Aorta (tissue), 5 donors: ENCODE measurements around the gene SLC4A2. TPM values are rescaled to one million over a fixed set of nuclear protein-coding genes. Genes with fewer than 3 reads are reported as not detected.
"Not testable (repeated sequence)": the region's sequence is repeated elsewhere in the genome, so short reads cannot be mapped to it uniquely, and the experiment has no call there.

Experiments used
- ATAC-seq: fragments of 200-7000 bp; cut with Tn5 transposase; one replicate; pipeline ENCODE4 v1.9.1; 2022; ENCODE audit warnings: moderate library complexity; ENCODE audit not compliant: low FRiP score
- DNase-seq, 2 donors: peaks; one replicate each; pipeline ENCODE4 v3.0.0-alpha.2; 2020
- H3K27ac ChIP-seq, 2 donors: one replicate each; pipeline ENCODE4 v1.5.1; 2013; ENCODE audit warnings: low read length in 2 of 2, mild to moderate bottlenecking in 2 of 2, moderate library complexity in 2 of 2, control low read depth in 1 of 2, inconsistent platforms in 1 of 2, low read depth in 1 of 2
- H3K27me3 ChIP-seq, 2 donors: one replicate each; pipeline ENCODE4 v1.6.1; 2013; ENCODE audit warnings: control low read depth in 1 of 2, low read length in 1 of 2, mild to moderate bottlenecking in 1 of 2, moderate library complexity in 1 of 2; ENCODE audit not compliant: insufficient read depth in 2 of 2, control insufficient read depth in 1 of 2
- H3K36me3 ChIP-seq, 2 donors: one replicate each; pipeline ENCODE4 v1.6.1; 2013; ENCODE audit warnings: control low read depth in 1 of 2, low read length in 1 of 2, mild to moderate bottlenecking in 1 of 2; ENCODE audit not compliant: insufficient read depth in 2 of 2, control insufficient read depth in 1 of 2
- H3K4me1 ChIP-seq, 2 donors: one replicate each; pipeline ENCODE4 v1.6.1; 2013; ENCODE audit warnings: low read length in 2 of 2, control low read depth in 1 of 2, mild to moderate bottlenecking in 1 of 2, moderate library complexity in 1 of 2; ENCODE audit not compliant: insufficient read depth in 2 of 2, control insufficient read depth in 1 of 2
- H3K4me3 ChIP-seq, 2 donors: one replicate each; pipeline ENCODE4 v1.5.1; 2013; ENCODE audit warnings: low read length in 2 of 2, control low read depth in 1 of 2, mild to moderate bottlenecking in 1 of 2
- H3K9me3 ChIP-seq: one replicate; pipeline ENCODE4 v1.6.1; 2013; ENCODE audit warnings: mild to moderate bottlenecking, low read length; ENCODE audit not compliant: control insufficient read depth
- WGBS, 2 donors: extraction: QIAGEN DNeasy Blood & Tissue Kit; methylation state at CpG; one replicate each; pipeline ENCODE4 v1.1.7; 2013; 5-methylcytosine and 5-hydroxymethylcytosine counted together
- intact Hi-C, 2 donors: fragments of 100-400 bp; cut with DNase I; formaldehyde crosslinking; loops; one replicate each; pipeline versions ENCODE4 v1.14.2 to v1.15.0; 2022
- polyA plus RNA-seq, 2 donors: library from polyadenylated mRNA; stranded (reverse); fragments of 200-250 nt; gene quantifications; one replicate each; pipeline ENCODE4 v1.2.3, GENCODE V29; 2013
- total RNA-seq, 2 donors: library from RNA; stranded (reverse); fragmentation: NEBNext Ultra II Directional; extraction: Animal tissue kit (Norgen Biotek cat#: 25700); gene quantifications; one replicate each; pipeline ENCODE4 v1.2.1, GENCODE V29; 2021
- donor health status: healthy with polysubstance abuse.
- donor health status: Bipolar disorder and iron deficiency.
- donor health status: DM: no; HTN: no; CAD: no.
- donor health status: DM: no; HTN: no; CAD: no.
- donor health status: DM: yes; HTN: yes; CAD: no.

Gene SLC4A2
- total and polyA plus RNA-seq, 4 donors: 37.1 to 215 (median 123) TPM

DNA sequence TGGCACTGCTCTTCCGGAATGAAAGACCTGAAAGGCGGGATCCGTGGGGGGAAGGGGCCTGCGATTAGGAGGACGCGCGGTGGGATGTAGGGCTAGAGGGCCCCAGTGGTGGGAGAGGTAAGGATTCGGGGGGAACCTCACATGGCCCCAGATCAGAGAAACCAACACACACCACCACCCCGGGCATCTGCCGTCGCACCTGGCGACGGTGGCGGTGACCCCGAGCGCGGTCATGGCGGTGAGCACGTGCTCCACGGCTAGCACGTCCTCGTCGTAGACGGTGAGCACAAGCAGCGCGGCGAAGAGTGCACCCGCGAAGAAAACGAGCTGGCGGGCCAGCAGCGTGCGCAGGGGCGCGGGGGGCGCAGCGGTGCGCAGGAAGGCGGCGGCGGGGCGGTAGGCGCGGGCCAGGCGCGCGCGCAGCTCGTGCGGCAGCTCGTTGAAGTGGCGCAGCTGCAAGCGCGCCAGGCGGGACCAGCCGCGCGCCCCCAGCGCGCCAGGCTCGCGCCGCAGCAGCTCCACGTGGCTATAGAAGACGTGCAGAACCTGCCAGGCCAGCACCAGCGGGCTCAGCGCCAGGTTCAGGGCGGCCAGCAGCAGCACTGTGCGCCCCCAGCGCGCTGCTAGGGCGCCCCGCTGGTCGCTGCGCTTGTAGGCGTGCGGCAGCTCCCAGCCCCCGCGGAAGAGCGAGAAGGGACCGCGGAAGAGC, 40.8 kb upstream of the SLC4A2 start:
- ATAC-seq (no peak), DNase-seq (no peak)
- intact Hi-C loops: loop anchor here in 1 of 2 donors (5.0 kb wide), 1 partner anchor 121 kb away; no protein-coding TSS in a partner anchor

GRCh38 chr7:151019130-151019447, 40.3 kb upstream of the SLC4A2 start:
- intact Hi-C loops: loop anchor here in 1 of 2 donors (5.0 kb wide), 1 partner anchor 122 kb away; no protein-coding TSS in a partner anchor
- WGBS, 2 donors: 9 to 14% methylated on average over 19 to 20 of the region's 20 CpGs
- ATAC-seq (no peak), DNase-seq (no peak)
- no peaks in the 10 kb centered on the region for H3K4me1 ChIP-seq
- no peak overlapping the region for H3K4me3 ChIP-seq
- no peaks in the 10 kb centered on the region for H3K9me3 ChIP-seq
- H3K27me3 ChIP-seq: no peaks in the 10 kb centered on the region
- H3K27ac ChIP-seq: no peak overlapping the region
- H3K36me3 ChIP-seq: no peaks in the 10 kb centered on the region

More for the DNA sequence above, 40.8 kb upstream of the SLC4A2 start:
- 1% methylated on average over 26 to 82 of the region's 82 CpGs for WGBS, 2 donors
- H3K27me3 ChIP-seq: no peaks in the 10 kb centered on the region
- no peak overlapping the region for H3K27ac ChIP-seq
- no peaks in the 10 kb centered on the region for H3K9me3 ChIP-seq
- no peak overlapping the region for H3K4me3 ChIP-seq
- no peaks in the 10 kb centered on the region for H3K4me1 ChIP-seq
- H3K36me3 ChIP-seq: no peaks in the 10 kb centered on the region

- no peaks in the 10 kb centered on the region for H3K4me1 ChIP-seq
- H3K36me3 ChIP-seq: no peaks in the 10 kb centered on the region
- ATAC-seq (no peak), DNase-seq (no peak)
- no peaks in the 10 kb centered on the region for H3K9me3 ChIP-seq
- H3K27me3 ChIP-seq: no peaks in the 10 kb centered on the region
- intact Hi-C loops: no loop called here
- H3K27ac ChIP-seq: no peak overlapping the region
- WGBS, 2 donors: 39 to 41% methylated on average over 7 of the region's 7 CpGs
- H3K4me3 ChIP-seq: no peak overlapping the region
Observed at GRCh38 chr7:151020231-151020630, 39.2 kb upstream of the SLC4A2 start.

GRCh38 chr7:151023232-151023631, 36.2 kb upstream of the SLC4A2 start:
- Histone ChIP-seq H3K27me3 (no peaks in the 10 kb centered on the region), H3K9me3 (no peaks in the 10 kb centered on the region), H3K36me3 (no peaks in the 10 kb centered on the region), H3K4me1 (no peaks in the 10 kb centered on the region), H3K27ac (no peak overlapping the region), H3K4me3 (no peak overlapping the region)
- ATAC-seq (no peak), DNase-seq (no peak)
- intact Hi-C loops: no loop called here
- WGBS, 2 donors: 74 to 79% methylated on average over 10 of the region's 10 CpGs

DNA sequence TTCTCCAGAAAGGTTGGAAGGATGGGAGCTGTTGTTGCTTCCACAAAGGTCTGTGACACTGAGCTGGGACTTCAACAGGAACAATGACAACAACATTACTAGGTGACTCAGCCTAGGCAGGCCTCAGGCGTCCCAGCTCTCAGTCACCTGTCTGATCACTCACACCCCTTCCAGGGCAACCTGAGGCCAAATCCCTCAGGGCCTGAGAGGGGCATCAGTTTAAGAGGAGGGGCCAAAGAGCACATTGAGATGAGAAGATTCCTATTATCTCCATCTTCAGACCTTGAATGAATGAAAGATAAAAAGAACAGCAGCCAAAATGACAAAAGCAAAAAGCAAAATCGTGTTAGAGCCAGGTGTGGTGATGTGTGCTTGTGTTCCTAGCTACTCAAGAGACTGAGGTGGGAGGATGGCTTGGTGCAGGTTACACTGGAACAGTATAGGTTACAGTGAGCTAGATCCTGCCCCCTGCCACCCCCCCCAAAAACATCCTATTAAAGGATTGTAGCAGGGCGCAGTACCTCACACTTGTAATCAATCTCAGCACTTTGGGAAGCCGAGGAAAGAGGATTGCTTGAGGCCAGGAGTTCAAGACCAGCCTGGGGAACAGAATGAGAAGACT, 34.8 kb upstream of the SLC4A2 start, which contains the start of gene ATG9B:
Gene ATG9B, minus strand, starts transcription at position 60 of the 622 bp plus-strand sequence. CDS start 71 bp downstream, outside the sequence.
- H3K4me1 ChIP-seq: no peaks in the 10 kb centered on the region
- H3K4me3 ChIP-seq: no peak within 1 kb of the TSS
- H3K9me3 ChIP-seq: no peaks in the 10 kb centered on the region
- no peaks in the 10 kb centered on the region for H3K36me3 ChIP-seq
- H3K27ac ChIP-seq: no peak within 1 kb of the TSS
- intact Hi-C loops: loop anchor here (5.0 kb wide), 1 partner anchor 88 kb away; no protein-coding TSS in a partner anchor
- ATAC-seq: no peak
- WGBS, 2 donors: 79 to 88% methylated on average over 4 of the region's 4 CpGs
- DNase-seq: no peak
- H3K27me3 ChIP-seq: no peaks in the 10 kb centered on the region

GRCh38 chr7:151025924-151026671, 33.3 kb upstream of the SLC4A2 start:
- intact Hi-C loops: loop anchor here (5.0 kb wide), 1 partner anchor 86 kb away; no protein-coding TSS in a partner anchor
- ATAC-seq (no peak), DNase-seq (no peak)
- Histone ChIP-seq H3K9me3 (no peaks in the 10 kb centered on the region), H3K27me3 (no peaks in the 10 kb centered on the region), H3K4me3 (no peak overlapping the region), H3K36me3 (no peaks in the 10 kb centered on the region), H3K27ac (no peak overlapping the region), H3K4me1 (no peaks in the 10 kb centered on the region)
- 91 to 93% methylated on average over 4 of the region's 4 CpGs for WGBS, 2 donors

DNA sequence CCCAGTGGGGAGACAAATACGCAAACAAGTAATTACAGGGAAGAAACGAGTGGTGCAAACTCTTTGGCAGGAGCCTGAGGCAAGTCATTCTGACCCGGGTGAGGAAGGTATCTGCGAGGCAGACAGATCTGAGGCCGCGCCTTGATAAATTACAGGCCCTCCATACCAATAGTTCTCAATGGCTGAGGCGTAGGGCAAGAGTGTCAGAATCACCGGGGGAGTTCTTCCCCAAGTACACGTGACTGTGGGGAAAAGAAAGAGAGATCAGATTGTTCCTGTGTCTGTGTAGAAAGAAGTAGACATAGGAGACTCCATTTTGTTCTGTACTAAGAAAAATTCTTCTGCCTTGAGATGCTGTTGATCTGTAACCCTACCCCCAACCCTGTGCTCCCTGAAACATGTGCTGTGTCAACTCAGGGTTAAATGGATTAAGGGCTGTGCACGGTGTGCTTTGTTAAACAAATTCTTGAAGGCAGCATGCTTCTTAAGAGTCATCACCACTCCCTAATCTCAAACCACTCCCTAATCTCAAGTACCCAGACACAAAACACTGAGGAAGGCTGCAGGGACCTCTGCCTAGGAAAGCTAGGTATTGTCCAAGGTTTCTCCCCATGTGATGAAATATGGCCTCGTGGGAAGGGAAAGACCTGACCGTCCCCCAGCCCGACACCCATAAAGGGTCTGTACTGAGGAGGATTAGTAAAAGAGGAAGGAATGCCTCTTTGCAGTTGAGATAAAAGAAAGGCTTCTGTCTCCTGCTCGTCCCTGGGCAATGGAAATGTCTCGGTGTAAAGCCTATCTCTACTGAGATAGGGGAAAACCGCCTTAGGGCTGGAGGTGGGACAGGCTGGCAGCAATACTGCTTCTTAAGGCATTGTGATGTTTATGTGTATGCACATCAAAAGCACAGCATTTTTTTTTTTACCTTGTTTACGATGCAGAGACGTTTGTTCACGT, 32.3 kb upstream of the SLC4A2 start:
- H3K27ac ChIP-seq, H3K4me1 ChIP-seq, DNase-seq, H3K4me3 ChIP-seq, ATAC-seq, H3K36me3 ChIP-seq, H3K27me3 ChIP-seq, H3K9me3 ChIP-seq: not testable (repeated sequence)
- intact Hi-C loops: loop anchor here (5.0 kb wide), 1 partner anchor 85 kb away; no protein-coding TSS in a partner anchor
- 56 to 61% methylated on average over 19 of the region's 19 CpGs for WGBS, 2 donors

- DNase-seq, H3K4me1 ChIP-seq, H3K27me3 ChIP-seq, H3K9me3 ChIP-seq, ATAC-seq, H3K36me3 ChIP-seq, H3K27ac ChIP-seq: not testable (repeated sequence)
- intact Hi-C loops: loop anchor here (2.0 to 5.0 kb wide), 3 partner anchors 31 to 85 kb away; partner anchors contain the start of genes SLC4A2 (in 1 of the 2) and TMUB1 (in 1 of the 2)
- WGBS, 2 donors: 7 to 13% methylated on average over 16 of the region's 16 CpGs
- peak overlapping the region; percentile 37 to 62 for H3K4me3 ChIP-seq
Observed at GRCh38 chr7:151027728-151028130, 31.7 kb upstream of the SLC4A2 start.
